ENCODE measurements around the gene ANXA8. TPM values are rescaled to one million over a fixed set of nuclear protein-coding genes. Genes with fewer than 3 reads are reported as not detected.
A peak's percentile ranks its signal among the peaks of the same experiment; 100 is the strongest.

Gene ANXA8
- total RNA-seq, 1 experiment from 2014 or later: not detected

DNA sequence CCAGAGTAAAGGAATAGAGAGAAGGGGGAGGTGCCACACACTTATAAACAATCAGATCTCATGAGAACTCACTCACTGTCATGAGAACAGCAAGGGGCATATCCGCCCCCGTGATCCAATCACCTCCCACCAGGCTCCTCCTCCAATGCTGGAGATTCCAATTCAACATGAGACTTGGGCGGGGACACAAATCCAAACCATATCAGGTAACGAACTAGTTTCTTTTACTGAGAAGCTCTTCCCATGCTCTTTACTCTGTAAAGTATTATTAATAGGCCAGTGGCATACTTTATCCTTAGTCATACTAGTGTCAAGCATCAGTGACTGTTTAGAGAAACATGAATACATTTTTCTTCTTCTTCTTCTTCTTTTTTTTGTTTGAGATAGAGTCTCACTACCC lies 60.4 kb downstream of the ANXA8 start:
- peak; percentile 26 for DNase-seq (ENCODE audit: low spot score)
- H3K36me3 ChIP-seq (ENCODE audit: insufficient read depth, low read length, poor library complexity, severe bottlenecking): no peaks in the 10 kb centered on the region
- TF ChIP-seq EZH2 (IDR thresholded peaks at IDR 0.05; ENCODE audit: borderline replicate concordance, low read depth, low read length, poor library complexity, severe bottlenecking): no peak
- TF ChIP-seq, protein P1, sequence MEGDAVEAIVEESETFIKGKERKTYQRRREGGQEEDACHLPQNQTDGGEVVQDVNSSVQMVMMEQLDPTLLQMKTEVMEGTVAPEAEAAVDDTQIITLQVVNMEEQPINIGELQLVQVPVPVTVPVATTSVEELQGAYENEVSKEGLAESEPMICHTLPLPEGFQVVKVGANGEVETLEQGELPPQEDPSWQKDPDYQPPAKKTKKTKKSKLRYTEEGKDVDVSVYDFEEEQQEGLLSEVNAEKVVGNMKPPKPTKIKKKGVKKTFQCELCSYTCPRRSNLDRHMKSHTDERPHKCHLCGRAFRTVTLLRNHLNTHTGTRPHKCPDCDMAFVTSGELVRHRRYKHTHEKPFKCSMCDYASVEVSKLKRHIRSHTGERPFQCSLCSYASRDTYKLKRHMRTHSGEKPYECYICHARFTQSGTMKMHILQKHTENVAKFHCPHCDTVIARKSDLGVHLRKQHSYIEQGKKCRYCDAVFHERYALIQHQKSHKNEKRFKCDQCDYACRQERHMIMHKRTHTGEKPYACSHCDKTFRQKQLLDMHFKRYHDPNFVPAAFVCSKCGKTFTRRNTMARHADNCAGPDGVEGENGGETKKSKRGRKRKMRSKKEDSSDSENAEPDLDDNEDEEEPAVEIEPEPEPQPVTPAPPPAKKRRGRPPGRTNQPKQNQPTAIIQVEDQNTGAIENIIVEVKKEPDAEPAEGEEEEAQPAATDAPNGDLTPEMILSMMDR (conservative IDR thresholded peaks at IDR 0.05; ENCODE audit: low read depth, low read length): no peak
- ChIA-PET POLR2A (ENCODE audit: low non-redundant PET) (no interaction called here), CTCF (no interaction called here)
- H3K4me3 ChIP-seq (ENCODE audit: low read depth, low read length, poor library complexity, severe bottlenecking): no peak overlapping the region
- H3K4me1 ChIP-seq (ENCODE audit: insufficient read depth, low read length, poor library complexity, severe bottlenecking): no peaks in the 10 kb centered on the region
- H3K27me3 ChIP-seq (replicated peaks; ENCODE audit: insufficient read depth, low read depth, low read length, poor library complexity): no peaks in the 10 kb centered on the region
- BruUV-seq (replicated peaks): no TSS peak
- intact Hi-C loops (cut with micrococcal nuclease; ENCODE audit: unreplicated experiment): no loop called here
- H3K27ac ChIP-seq (ENCODE audit: low read depth, low read length, poor library complexity, severe bottlenecking): no peak overlapping the region
- H3K9me3 ChIP-seq (ENCODE audit: low read depth, low read length, poor library complexity, severe bottlenecking): no peaks in the 10 kb centered on the region

DNA sequence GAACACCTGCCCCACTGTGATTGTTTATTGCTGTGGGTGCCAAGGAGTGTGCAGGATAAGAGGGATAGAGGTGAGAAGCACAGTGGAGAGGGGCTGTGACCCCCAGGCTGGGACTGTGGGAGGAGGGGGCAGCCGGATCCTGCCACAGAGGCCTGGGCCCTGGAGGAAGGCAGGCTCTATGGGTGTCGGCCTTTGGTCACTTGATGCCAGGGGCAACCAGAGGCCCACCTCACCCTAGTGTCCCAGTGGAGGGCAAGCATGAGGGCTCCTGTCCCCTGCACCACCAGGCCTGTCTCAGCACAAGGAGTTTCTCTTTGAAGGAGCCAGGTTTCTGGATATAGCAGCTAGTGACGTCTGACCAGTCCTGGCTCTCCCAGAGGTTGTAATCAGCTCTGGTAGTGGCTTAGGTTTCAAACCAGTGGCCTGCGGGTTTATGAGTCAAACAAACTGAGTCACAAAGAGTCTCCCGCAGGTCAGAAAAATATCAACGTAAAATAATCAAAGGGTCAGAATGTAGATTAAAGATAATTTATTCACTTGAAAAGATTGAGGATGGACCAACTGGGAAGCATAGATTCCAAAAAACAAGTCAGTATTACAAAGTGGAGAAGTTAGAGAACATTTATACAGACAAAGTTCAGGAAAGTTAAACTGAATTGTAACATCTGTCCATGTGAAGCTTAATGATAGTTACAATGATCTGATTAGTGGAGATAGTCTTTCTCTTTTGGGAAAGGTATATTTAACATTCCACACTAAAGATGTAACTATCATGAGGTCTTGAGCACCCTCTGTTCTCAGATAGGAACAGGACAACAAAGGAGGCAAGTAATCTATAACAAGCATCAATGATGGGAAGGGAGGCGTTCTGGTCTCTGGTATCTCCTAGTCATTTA lies 62.6 kb downstream of the ANXA8 start:
- DNase-seq (ENCODE audit: low spot score): no peak
- no peaks in the 10 kb centered on the region for H3K27me3 ChIP-seq (replicated peaks; ENCODE audit: insufficient read depth, low read depth, low read length, poor library complexity)
- POLR2A ChIA-PET (ENCODE audit: low non-redundant PET): no interaction called here
- H3K27ac ChIP-seq (ENCODE audit: low read depth, low read length, poor library complexity, severe bottlenecking): no peak overlapping the region
- H3K9me3 ChIP-seq (ENCODE audit: low read depth, low read length, poor library complexity, severe bottlenecking): no peaks in the 10 kb centered on the region
- BruUV-seq (replicated peaks): no TSS peak
- intact Hi-C loops (cut with micrococcal nuclease; ENCODE audit: unreplicated experiment): no loop called here
- no peak for TF ChIP-seq EZH2 (IDR thresholded peaks at IDR 0.05; ENCODE audit: borderline replicate concordance, low read depth, low read length, poor library complexity, severe bottlenecking)
- TF ChIP-seq, protein P1 (conservative IDR thresholded peaks at IDR 0.05; ENCODE audit: low read depth, low read length): no peak
- CTCF ChIA-PET: no interaction called here
- no peaks in the 10 kb centered on the region for H3K36me3 ChIP-seq (ENCODE audit: insufficient read depth, low read length, poor library complexity, severe bottlenecking)
- no peak overlapping the region for H3K4me3 ChIP-seq (ENCODE audit: low read depth, low read length, poor library complexity, severe bottlenecking)
- H3K4me1 ChIP-seq (ENCODE audit: insufficient read depth, low read length, poor library complexity, severe bottlenecking): no peaks in the 10 kb centered on the region

DNA sequence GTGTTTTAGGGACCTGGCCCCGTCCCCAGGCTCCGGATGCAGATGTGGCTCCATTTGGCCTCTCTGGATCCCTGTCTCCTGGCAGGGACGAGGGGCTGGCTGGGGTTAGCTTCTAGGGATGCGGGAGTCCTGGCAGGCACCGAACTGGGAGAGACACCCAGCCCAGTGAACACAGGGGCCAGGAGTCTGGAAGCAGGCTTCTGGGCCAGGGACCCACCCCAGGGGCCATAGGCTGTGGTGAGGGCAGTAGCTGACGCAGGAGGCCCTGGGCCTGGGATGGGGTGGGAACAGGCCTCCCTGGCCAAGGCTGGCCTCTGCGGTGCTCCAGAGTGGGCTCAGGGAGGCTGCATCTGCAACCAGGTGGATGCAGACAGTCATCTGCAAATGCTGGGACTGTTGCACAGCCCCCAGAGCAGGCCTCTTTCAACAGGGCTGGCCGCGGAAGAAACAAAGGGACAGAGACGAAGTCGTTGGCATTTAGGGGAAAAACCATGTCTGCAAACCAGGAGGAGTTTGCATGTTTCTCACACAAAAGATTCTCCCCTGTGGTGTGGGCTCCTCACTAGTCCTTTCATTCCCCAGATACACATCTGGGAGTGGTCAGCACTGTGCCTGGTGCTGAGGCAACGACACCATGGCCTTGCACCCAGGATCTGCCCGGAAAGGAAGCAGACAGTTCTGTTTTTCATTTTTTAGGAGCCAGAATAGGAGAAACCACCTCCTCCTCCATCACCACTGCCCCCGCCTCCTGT lies 63.4 kb downstream of the ANXA8 start:
- CTCF ChIA-PET: no interaction called here
- POLR2A ChIA-PET (ENCODE audit: low non-redundant PET): no interaction called here
- intact Hi-C loops (cut with micrococcal nuclease; ENCODE audit: unreplicated experiment): no loop called here
- Histone ChIP-seq H3K4me1 (ENCODE audit: insufficient read depth, low read length, poor library complexity, severe bottlenecking) (no peaks in the 10 kb centered on the region), H3K27ac (ENCODE audit: low read depth, low read length, poor library complexity, severe bottlenecking) (no peak overlapping the region), H3K36me3 (ENCODE audit: insufficient read depth, low read length, poor library complexity, severe bottlenecking) (no peaks in the 10 kb centered on the region), H3K9me3 (ENCODE audit: low read depth, low read length, poor library complexity, severe bottlenecking) (no peaks in the 10 kb centered on the region), H3K27me3 (replicated peaks; ENCODE audit: insufficient read depth, low read depth, low read length, poor library complexity) (no peaks in the 10 kb centered on the region), H3K4me3 (ENCODE audit: low read depth, low read length, poor library complexity, severe bottlenecking) (no peak overlapping the region)
- TF ChIP-seq, protein P1 (conservative IDR thresholded peaks at IDR 0.05; ENCODE audit: low read depth, low read length): no peak
- no peak for TF ChIP-seq EZH2 (IDR thresholded peaks at IDR 0.05; ENCODE audit: borderline replicate concordance, low read depth, low read length, poor library complexity, severe bottlenecking)
- DNase-seq (ENCODE audit: low spot score): no peak
- no TSS peak for BruUV-seq (replicated peaks)
